Gastroesophageal sphincter (tissue), 4 donors: Measurements from ENCODE around the gene RGP1. TPM values are rescaled to one million over a fixed set of nuclear protein-coding genes. Genes with fewer than 3 reads are reported as not detected.

Experiments
- ATAC-seq: fragments of 150-250 bp; one replicate; pipeline ENCODE4 v1.9.1; 2016; ENCODE audit warnings: mild to moderate bottlenecking, moderate library complexity
- H3K27ac ChIP-seq, 4 donors: fragments of 200-600 bp; sonication (generic) in 3 of 4; 1 replicate in 3 of 4; 2 replicates in 1 of 4; pipeline ENCODE4 v1.5.1; 2016 to 2019
- H3K27me3 ChIP-seq: fragments of 200-600 bp; sonication (generic); one replicate; pipeline ENCODE4 v1.5.1; 2019
- H3K36me3 ChIP-seq, 2 donors: fragments of 200-600 bp; sonication (generic); one replicate each; pipeline ENCODE4 v1.5.1; 2019; ENCODE audit warnings: control low read depth in 1 of 2
- H3K4me1 ChIP-seq, 3 donors: fragments of 200-600 bp; sonication (generic); 1 replicate in 2 of 3; 2 replicates in 1 of 3; pipeline ENCODE4 v1.5.1; 2016 to 2019; ENCODE audit warnings: control low read depth in 2 of 3
- H3K4me3 ChIP-seq, 2 donors: fragments of 200-600 bp; sonication (generic); one replicate each; pipeline ENCODE4 v1.5.1; 2019; ENCODE audit warnings: mild to moderate bottlenecking in 1 of 2, moderate library complexity in 1 of 2
- H3K9me3 ChIP-seq, 3 donors: fragments of 200-600 bp; sonication (generic); one replicate each; pipeline ENCODE4 v1.5.1; 2017 to 2019; ENCODE audit warnings: control low read depth in 2 of 3
- EP300 ChIP-seq: sonication (generic); formaldehyde crosslinking; IDR thresholded peaks from one replicate; pipeline ENCODE4 v1.6.1; 2017; ENCODE audit warnings: antibody characterized with exemption, mild to moderate bottlenecking
- POLR2A ChIP-seq, 2 donors: fragments of 450-650 bp; IDR thresholded peaks; one replicate each; pipeline ENCODE4 v1.6.1; 2017; ENCODE audit warnings: antibody characterized with exemption in 2 of 2, mild to moderate bottlenecking in 2 of 2, moderate library complexity in 1 of 2
- POLR2AphosphoS5 ChIP-seq: sonication (generic); formaldehyde crosslinking; IDR thresholded peaks from one replicate; pipeline ENCODE4 v1.6.1; 2017; ENCODE audit warnings: antibody characterized with exemption
- WGBS, 2 donors: methylation state at CpG; one replicate each; pipeline ENCODE4 v1.1.5; 2018; ENCODE audit warnings: low coverage in 1 of 2; 5-methylcytosine and 5-hydroxymethylcytosine counted together
- total RNA-seq, 4 donors: library from RNA; depleted of rRNA; stranded (reverse); fragments of >200 nt; gene quantifications; one replicate each; pipeline ENCODE4 v1.1.0, GENCODE V29; 2016
- TF ChIP-seq, protein P1 (sequence below), 4 experiments: fragments of 200-600 bp in 2 of 4; fragments of 450-650 bp in 2 of 4; sonication (generic) in 1 of 4; IDR thresholded peaks; one replicate each; pipeline ENCODE4 v1.5.1; 2017 to 2019; ENCODE audit warnings: antibody characterized with exemption in 4 of 4, mild to moderate bottlenecking in 2 of 4, moderate library complexity in 2 of 4

RGP1 gene
- total RNA-seq, 4 donors from 2014 or later, result 19.7 to 34.4 (median 23.4) TPM

DNA sequence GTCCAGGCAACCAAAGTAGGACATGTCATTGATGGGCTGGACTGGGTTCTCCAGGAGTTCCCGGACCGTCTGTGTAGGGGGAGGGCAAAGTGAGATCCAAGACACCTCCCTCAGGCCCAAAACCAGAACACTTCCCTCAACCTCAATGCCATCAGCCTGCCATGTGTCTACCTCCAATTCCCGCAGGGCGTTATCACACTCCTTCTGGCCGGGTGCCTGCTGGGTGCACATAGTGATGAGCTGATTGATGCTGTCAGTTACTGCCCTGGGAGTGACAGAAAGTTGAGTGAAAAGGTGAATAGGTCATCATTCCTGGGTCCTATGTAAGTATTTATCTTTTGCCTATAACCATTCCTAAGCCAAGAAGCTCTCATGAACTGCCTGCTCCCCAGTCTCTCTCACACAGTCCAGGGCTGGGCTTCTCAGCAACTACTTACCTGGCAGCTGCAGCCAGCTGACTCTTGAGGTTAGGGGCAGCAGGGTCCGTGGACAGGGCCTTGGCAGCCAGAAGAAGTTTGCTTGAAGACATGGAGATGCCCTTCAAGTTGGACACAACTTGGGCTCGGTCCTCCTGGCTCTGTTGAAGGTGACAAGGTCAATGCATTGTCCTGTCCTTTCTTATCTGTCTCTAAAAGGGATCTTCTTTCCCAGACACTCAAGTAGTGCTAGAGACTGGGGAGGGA is 38.1 kb upstream of the RGP1 start:
- no peaks in the 10 kb centered on the region for H3K9me3 ChIP-seq
- H3K4me3 ChIP-seq, result no peak overlapping the region
- no peak for TF ChIP-seq POLR2A (IDR thresholded peaks at IDR 0.05)
- TF ChIP-seq POLR2AphosphoS5, result no peak
- TF ChIP-seq EP300, result no peak
- TF ChIP-seq, protein P1, sequence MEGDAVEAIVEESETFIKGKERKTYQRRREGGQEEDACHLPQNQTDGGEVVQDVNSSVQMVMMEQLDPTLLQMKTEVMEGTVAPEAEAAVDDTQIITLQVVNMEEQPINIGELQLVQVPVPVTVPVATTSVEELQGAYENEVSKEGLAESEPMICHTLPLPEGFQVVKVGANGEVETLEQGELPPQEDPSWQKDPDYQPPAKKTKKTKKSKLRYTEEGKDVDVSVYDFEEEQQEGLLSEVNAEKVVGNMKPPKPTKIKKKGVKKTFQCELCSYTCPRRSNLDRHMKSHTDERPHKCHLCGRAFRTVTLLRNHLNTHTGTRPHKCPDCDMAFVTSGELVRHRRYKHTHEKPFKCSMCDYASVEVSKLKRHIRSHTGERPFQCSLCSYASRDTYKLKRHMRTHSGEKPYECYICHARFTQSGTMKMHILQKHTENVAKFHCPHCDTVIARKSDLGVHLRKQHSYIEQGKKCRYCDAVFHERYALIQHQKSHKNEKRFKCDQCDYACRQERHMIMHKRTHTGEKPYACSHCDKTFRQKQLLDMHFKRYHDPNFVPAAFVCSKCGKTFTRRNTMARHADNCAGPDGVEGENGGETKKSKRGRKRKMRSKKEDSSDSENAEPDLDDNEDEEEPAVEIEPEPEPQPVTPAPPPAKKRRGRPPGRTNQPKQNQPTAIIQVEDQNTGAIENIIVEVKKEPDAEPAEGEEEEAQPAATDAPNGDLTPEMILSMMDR (IDR thresholded peaks at IDR 0.05), result no peak
- peaks cover 0 to 18% (median 0%) of the 10 kb centered on the region in 3 donors for H3K4me1 ChIP-seq
- H3K27ac ChIP-seq, result peak overlapping the region in 3 of 4 donors; percentile 34 to 98 (median 97)
- WGBS, 2 donors, result 56% methylated on average over 5 of the region's 7 CpGs; no CpG with 5 or more reads in 1 of the 2 donors
- H3K36me3 ChIP-seq, result peaks cover 15 to 100% of the 10 kb centered on the region in 2 donors
- H3K27me3 ChIP-seq, result no peaks in the 10 kb centered on the region
- ATAC-seq, result no peak

DNA sequence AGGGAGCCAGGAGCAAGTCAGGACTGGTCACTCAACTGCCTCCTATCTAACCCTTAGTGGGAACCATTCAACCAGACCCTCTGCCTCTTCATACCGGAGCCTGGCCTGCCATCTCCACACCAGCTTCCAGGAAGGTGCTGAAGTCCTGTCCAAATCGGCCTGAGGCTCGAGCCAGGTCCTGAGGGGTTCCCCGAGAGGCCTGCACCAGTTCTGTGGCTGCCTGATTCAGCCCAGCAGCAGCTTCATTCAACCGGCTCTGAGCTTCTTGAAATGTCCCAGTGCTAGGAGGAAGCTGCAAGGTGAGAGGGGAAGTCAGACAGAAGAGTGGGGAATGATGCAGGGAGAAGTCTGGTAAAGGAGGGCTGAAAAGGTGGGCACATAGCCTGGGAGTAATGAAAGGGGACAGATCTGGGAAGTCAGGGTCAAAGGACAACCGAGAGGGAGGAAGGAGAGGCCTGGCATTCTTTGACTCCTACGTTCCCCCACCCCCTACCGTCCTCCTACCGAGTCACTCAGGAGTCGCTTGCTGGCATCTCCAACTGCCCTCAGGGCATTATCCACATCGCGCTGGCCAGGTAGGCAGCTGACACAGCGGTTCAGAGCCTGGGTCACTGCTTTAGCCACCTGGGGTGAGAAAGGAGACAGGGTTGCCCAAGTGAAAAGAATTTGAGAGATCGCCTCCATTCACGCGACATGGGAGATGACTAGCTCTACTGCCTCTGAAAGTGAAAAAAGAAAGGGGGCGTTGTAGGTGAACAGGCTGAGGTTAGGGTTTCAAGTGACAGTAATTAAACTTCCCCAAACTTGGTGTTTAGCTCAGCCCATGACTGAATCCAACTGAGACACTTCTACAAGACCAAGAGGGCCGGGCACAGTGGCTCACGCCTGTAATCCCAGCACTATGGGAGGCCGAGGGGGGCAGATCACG is 37.3 kb upstream of the RGP1 start:
- no peak for ATAC-seq

DNA sequence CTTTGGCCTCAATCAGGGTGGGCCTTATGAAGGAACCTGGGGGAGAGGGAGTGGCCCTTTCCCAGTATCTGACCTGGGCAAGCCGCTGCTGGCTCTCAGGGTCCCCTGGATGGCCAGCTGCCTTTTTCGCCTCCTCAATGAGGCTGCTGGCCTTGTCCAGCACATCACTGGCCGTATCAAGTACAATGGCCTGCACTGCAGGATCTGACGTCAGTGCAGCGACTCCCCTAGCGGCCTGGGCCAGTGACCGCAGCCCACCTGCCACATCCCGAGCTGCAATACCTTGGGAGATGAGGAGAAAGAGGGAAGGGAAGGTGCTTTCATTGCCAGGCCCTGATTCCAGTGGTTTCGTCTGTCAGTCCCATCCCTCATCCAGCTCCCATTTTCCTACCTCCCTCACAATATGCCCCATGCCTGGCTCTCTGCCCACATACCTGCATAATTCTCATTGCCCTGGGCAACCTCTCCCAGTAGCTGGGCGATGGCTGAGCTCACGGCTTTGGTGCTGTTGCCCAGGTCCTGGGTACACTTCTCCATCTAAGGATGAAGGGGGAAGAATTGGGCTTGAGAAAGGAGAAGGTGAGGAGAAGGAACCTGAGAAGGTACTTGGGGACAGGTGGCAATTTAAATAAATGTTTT is 36.2 kb upstream of the RGP1 start:
- Histone ChIP-seq H3K27me3 (no peaks in the 10 kb centered on the region), H3K36me3 (peaks cover 11 to 100% of the 10 kb centered on the region in 2 donors), H3K4me3 (no peak overlapping the region), H3K4me1 (peaks cover 0 to 30% (median 0%) of the 10 kb centered on the region in 3 donors), H3K9me3 (no peaks in the 10 kb centered on the region), H3K27ac (peak overlapping the region in 3 of 4 donors; percentile 61 to 98 (median 97))
- ATAC-seq, result no peak
- TF ChIP-seq POLR2AphosphoS5, result no peak
- no peak for TF ChIP-seq POLR2A (IDR thresholded peaks at IDR 0.05)
- TF ChIP-seq, protein P1 (IDR thresholded peaks at IDR 0.05), result no peak
- TF ChIP-seq EP300, result no peak
- WGBS, 2 donors, result 70 to 100% methylated on average over 1 to 2 of the region's 11 CpGs

More for the DNA sequence above, 37.3 kb upstream of the RGP1 start:
- TF ChIP-seq EP300, result no peak
- no peak for TF ChIP-seq POLR2AphosphoS5
- TF ChIP-seq POLR2A (IDR thresholded peaks at IDR 0.05), result no peak
- TF ChIP-seq, protein P1 (IDR thresholded peaks at IDR 0.05), result no peak
- Histone ChIP-seq H3K4me1 (peaks cover 0 to 26% (median 0%) of the 10 kb centered on the region in 3 donors), H3K4me3 (no peak overlapping the region), H3K9me3 (no peaks in the 10 kb centered on the region), H3K27me3 (no peaks in the 10 kb centered on the region), H3K36me3 (peaks cover 12 to 100% of the 10 kb centered on the region in 2 donors), H3K27ac (peak overlapping the region in 3 of 4 donors; percentile 34 to 98 (median 97))
- WGBS, 2 donors, result 82% methylated on average over 8 of the region's 21 CpGs; no CpG with 5 or more reads in 1 of the 2 donors

DNA sequence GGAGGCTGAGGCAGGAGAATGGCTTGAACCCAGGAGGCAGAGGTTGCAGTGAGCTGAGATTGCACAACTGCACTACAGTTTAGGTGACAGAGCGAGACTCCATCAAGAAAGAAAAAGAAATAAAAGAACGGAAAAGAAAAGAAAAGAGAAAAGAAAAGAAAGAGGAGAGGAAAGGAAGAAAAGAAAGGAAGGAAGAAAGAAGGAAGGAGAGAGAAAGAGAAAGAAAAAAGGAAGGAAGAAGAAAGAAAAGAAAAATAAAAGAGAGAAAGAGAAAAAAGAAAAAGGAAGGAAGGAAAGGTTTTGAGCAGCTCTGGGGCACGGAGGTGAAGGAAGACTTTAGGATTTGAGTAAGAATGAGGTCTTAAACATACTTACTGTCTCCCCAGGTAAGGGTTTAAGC is 35.5 kb upstream of the RGP1 start:
- Histone ChIP-seq H3K27ac (peak overlapping the region; percentile 24 to 98 (median 86)), H3K27me3 (no peaks in the 10 kb centered on the region), H3K4me1 (peaks cover 0 to 30% (median 0%) of the 10 kb centered on the region in 3 donors), H3K9me3 (no peaks in the 10 kb centered on the region), H3K4me3 (no peak overlapping the region), H3K36me3 (peaks cover 13 to 100% of the 10 kb centered on the region in 2 donors)
- no peak for ATAC-seq
- no peak for TF ChIP-seq EP300
- no peak for TF ChIP-seq POLR2AphosphoS5
- TF ChIP-seq, protein P1 (IDR thresholded peaks at IDR 0.05), result no peak
- TF ChIP-seq POLR2A (IDR thresholded peaks at IDR 0.05), result no peak
- 70 to 91% methylated on average over 2 to 3 of the region's 3 CpGs for WGBS, 2 donors
